T1000 (cell line): ENCODE data around the gene TNXB.
"Not testable (repeated sequence)": the region's sequence is repeated elsewhere in the genome, so short reads cannot be mapped to it uniquely, and the experiment has no call there.

Source experiments
- DNase-seq: peaks from one replicate; lab custom pipeline; 2025; ENCODE audit warnings: mixed read lengths; lab: John Stamatoyannopoulos, UW

The TNXB gene

GRCh38 chr6:31996385-31996784, 112.8 kb downstream of the TNXB start:
- DNase-seq: not testable (repeated sequence)

- not testable (repeated sequence) for DNase-seq
These were observed 114.7 kb downstream of the TNXB start for GRCh38 chr6:31994421-31994820.
